Right ventricle myocardium superior (tissue), 1 donor: Measurements from ENCODE around the gene PGGT1B. TPM values are rescaled to one million over a fixed set of nuclear protein-coding genes. Genes with fewer than 3 reads are reported as not detected.

ENCODE experiments used
- ATAC-seq: fragments of 200-7000 bp; cut with Tn5 transposase; one replicate; pipeline ENCODE4 v1.9.1; 2020; ENCODE audit warnings: mild to moderate bottlenecking; ENCODE audit not compliant: poor library complexity
- DNase-seq: peaks from one replicate; pipeline ENCODE4 v3.0.0-alpha.2; 2020
- intact Hi-C: fragments of 100-400 bp; cut with DNase I; formaldehyde crosslinking; loops from one replicate; pipeline ENCODE4 v1.11.2; 2022
- total RNA-seq: library from RNA; stranded (reverse); fragmentation: NEBNext Ultra II Directional; extraction: Animal tissue kit (Norgen Biotek cat#: 25700); gene quantifications from one replicate; pipeline ENCODE4 v1.2.1, GENCODE V29; 2021
- donor health status: DM: no; HTN: yes; CAD: no; lungs with severe emphysema.

Gene PGGT1B
- total RNA-seq, 1 donor from 2014 or later: 23.6 TPM

DNA sequence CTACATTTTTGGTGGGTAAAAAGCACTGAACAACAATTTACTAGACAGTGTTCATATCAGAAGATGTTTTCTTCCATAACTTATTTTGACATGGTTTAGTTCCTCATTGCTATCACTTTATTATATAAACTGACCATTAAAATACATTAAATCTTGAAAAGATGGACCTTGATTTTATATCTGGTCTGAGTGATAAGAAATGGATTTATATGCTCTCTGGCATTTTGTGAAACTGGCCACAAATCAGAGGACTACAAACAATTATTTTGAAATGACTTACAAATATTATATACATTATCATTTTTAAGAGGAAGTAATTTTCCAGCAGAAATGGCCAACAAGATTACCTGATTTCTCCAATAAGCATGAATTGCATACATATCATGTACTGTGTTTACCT is 69.4 kb downstream of the PGGT1B start:
- no peak for ATAC-seq
- DNase-seq: no peak
- intact Hi-C loops: no loop called here

DNA sequence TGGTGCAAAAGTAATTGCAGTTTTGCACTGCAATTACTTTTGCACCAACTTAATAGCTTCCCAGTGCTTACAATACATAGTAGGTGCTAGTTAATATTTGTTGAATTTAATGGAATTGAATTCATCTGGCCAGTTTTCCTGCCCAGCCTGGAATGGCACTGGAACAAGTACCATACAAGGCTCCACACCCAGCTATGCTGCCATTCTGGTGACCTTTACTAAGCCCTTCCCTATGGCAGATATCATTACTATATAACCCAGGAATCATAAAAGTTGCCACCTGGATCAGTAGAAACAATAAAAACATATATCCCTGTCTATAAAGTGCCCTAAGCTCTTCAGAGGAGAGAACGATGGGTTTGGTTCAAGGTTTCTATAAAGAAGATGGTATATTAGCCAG is 70.6 kb downstream of the PGGT1B start:
- ATAC-seq (no peak), DNase-seq (no peak)
- intact Hi-C loops: no loop called here

DNA sequence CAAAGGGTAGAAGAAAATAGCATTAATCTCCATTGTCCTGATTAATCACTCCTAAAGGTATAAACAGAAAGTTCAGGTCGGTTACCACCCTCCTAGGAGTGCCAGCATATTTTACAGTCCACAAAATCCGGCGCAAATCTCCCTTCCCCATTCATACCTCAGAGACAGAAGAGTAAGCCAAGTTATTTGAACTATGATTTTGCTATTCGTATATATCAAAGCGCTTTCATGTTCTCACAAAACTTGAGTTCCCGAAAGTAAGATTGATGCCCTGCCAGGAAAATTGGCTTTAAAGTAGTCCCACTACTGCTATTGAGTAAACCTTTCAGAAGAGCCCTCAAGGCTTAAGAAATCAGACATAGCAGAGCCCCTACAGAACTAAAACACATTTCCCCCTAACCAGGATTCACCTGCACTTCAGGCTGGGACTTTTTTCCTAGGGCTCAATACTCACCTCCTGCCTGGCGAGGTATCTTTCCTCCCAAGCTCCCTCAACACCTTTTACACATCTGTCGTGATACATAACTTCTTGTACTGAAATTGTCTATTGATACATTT is 71.1 kb downstream of the PGGT1B start:
- intact Hi-C loops: no loop called here
- ATAC-seq (no peak), DNase-seq (no peak)

DNA sequence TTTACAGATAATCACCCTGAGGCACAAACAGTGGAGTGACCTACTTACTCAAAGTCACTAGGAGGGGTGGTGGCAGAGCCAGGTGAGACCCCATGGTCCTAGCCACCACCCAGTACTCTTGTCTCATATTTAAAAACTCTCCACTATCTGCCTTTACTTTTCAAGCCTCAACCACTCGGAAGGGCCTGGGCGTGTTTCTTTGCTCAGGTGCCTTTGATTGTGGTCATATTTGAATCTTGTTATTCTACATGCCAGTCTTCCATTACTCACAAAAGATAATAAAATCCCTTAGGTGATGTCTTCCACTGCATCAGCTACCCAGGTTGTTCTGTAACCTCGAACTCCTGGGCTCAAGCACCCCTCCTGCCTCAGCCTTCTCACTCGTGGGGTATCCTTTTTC is 72.3 kb downstream of the PGGT1B start:
- DNase-seq (no peak), ATAC-seq (no peak)
- intact Hi-C loops: no loop called here

DNA sequence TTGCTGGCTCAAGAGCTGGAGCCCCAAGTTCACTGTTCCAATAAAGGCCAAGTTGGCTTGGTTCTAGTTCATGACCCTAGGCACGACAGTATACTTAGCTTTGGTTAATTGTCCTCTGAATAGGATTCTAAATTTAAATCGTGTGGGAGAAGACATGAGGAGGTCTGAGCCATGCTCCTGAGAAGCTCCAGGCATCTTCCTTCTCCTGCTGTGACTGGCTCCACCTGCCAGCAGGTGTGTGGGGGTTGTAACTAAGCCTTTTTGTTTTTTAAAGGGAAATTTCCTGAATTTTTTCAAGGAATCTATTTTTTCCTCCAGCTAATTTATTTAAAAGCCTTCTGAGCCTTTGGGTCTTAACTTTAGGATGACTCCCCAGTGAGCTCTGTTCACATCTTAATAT is 72.8 kb downstream of the PGGT1B start:
- intact Hi-C loops: no loop called here
- no peak for DNase-seq
- no peak for ATAC-seq

DNA sequence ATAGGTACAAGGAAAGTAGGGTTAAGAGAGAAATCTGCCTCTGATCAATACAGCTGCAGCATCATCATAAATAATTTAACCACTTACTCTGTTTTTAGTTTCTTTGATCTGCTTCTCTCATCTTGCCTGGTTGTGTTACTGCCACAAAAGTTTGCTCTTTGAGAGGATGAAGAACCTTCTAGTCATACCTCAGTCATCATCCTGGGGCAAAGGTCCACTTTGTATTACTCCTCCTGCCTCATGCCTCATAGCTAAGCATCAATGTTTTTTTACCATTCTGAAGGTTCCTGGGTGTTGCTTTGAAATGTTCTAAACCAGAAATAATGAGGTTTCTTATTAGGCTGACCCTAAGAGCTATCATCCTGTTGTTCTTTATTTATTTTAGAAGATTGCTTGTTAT is 75.9 kb downstream of the PGGT1B start:
- intact Hi-C loops: no loop called here
- DNase-seq (no peak), ATAC-seq (no peak)

DNA sequence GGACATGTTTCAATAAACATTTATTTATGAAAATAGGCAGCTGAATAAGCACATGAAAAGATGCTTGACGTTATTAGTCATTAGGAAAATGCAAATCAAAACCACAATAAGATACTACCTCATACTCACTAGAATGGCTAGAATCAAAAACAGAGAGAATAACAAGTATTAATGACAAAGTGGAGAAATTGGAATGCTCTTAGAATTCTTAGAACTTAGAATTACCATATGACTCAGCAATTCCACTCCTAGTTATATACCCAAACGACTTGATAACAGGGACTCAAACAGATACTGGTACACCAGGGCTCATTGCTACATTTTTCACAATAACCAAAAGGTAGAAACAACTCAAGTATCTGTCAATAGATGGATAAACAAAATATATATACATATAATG is 77.9 kb downstream of the PGGT1B start:
- intact Hi-C loops: no loop called here
- DNase-seq (no peak), ATAC-seq (no peak)

DNA sequence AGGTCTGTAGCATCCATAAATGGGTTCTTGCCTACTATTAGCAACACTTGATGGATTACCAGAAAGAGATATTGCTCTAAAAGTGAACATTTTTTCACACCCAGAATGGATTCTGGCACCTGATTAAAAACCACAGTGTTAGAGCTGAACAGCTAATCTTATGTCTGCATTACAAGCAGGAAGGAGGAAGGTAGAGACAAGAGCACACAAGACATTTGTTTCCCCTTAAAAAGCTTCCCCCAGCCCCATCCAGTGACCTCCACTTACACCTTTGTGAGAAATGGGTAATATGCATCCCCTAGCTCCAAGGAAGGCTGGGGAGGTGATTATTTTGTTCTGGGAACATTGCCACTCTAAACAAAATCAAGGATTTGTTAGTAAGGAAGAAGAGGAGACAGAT is 80.9 kb downstream of the PGGT1B start:
- ATAC-seq: no peak

DNA sequence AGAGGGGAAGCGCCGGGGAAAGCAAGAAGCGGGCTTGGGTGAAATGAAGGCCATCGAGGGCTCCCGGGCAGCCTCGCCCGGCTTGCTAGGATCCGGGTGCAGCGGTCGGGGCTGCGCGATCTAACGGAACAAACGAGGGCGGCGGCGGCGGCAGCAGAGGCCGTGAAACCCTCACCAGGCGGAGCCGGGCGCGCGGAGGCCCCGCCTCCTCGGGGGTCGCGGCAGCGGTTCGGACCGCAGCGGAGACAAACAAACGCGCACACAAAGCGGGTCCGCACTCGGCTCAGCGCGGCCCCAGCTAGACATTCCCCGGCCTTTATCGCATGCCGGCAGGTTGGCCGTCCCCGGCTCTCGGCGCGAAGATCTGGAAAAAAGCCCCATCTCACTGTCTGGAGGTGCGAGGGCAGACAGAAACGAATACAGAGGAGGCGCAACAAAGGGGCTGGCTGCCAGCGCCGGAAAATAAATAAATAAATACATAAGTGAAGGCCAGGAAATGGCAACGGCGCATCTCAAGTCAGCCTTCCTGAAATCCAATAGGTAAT is 82.4 kb downstream of the PGGT1B start:
- intact Hi-C loops: no loop called here
- peak; percentile 49 for DNase-seq
- peak; percentile 74 for ATAC-seq

More for the DNA sequence above, 80.9 kb downstream of the PGGT1B start:
- DNase-seq: no peak
- intact Hi-C loops: no loop called here

DNA sequence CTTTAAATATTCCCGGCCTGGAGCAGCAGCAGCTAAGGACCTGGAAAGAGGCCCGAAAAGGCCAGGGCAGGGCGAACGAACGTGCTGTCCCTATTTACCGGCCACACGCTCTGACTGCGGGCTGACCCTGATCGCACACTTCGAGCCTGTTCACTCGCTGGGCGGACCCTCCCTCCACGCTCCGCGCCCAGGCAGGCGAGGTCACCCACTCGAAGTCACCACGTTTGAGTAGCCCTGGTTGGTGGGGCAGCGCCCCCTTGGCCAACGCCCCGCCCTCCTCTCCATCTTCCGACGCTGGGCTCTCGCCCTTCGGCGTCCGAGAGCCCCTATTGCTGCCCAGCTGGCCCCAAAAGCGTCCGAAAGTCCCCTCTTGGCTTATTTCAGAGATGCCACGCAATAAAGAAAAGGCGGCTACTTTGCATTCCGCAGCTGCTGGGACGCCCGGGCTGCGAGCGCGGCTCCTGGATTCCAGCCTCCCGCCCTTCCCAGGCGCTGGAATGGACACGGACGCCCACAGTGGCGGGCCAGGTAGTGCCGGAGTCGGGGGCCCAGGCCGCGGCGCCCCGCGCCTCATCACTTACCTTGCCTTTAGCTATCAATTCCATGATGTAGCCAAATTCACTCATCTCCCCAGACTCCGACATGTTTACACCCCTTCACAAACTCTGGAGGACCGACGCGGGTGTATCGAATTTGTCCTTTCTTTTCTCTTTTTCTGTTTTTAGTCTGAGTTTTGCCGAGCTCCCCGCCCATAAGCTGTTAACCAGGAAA is 83.1 kb downstream of the PGGT1B start:
- intact Hi-C loops: no loop called here
- ATAC-seq: peak; percentile 73
- peak; percentile 45 for DNase-seq

DNA sequence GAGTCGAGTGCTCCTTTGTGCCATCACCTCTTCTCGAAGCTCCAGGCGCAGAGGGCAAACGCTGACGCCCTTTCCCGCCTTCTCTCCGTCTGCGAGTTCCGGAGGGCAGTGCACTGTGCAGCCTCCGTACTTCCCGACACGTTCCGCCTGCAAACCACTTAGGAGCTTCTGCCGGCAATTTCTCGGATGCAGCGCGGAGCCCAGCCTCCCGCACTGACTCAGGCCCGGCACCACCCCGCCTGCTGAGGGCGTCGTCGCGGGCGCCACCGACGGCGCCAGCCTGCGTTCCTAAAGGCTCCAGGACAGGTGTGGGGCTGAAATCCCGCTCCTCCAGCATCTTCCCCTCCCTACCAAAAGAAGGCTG is 83.7 kb downstream of the PGGT1B start:
- ATAC-seq (peak; percentile 38), DNase-seq (peak; percentile 44)
- intact Hi-C loops: no loop called here

DNA sequence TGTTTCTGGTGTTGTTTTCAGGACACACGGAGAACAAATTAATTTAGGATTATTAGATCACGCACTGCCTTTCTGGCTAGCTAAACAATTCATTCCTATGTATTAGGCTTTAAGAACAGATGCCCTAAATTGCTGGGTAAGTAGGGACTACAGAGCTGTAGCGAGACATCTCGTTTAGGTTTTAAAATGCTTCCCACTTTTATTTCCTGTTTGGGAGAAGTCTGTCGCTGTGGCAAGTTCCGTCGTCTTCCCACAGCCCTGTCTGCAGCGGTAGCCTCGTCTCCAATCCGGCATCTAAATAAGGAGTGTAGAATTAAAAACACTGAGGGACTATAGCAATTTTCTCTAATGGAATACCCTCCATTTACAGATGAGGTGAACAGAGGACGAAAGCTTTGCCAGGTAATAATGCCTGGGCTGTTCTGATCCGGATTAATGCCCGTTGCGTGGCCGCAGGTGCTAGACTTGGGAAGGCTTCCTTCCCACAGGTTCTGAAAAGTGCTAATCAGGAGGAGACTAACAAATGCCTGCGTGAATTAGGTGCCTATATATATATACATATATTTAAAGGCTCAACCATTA is 91.7 kb downstream of the PGGT1B start:
- ATAC-seq (no peak), DNase-seq (no peak)
- intact Hi-C loops: no loop called here

DNA sequence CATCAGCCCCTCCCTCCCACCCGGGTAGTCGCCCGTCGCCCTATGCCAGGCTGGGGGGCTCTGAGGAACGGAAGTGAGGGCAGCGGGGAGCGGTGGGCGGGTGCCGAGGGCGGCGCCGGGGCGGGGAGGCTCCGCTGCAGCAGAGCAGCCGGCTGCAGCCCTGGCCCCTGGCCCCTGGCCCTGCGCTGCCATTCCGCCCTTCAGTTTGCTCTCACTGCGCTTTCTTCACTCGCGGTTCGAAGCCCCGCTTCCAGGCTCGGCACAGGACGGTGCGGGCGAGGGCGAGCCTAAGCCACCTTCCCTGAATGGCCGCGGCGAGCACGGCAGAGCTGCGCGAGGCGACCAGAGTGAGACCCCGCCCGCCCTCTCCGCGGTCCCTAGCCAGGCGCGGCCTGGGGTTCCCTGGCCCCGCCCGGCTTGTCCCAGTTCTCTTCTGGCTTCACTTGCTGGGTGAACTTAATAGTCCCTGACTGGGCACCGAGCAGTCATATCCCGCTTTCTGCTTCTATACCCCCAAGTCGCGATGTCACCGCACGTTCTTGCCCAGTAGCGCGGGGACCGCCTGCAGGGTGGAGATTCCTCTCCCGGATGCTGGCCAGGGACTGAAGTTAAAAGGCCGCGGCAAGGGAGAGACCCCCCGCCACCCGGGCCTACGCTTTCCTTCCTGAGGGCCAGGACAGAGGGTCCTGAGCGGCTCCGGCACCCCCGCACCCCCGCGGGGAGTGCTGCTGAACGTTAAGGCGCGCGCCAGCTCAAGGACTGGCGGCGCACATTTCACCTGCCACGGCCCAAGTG is 92.3 kb downstream of the PGGT1B start:
- intact Hi-C loops: no loop called here
- peak; percentile 81 for ATAC-seq
- DNase-seq: peak; percentile 45

DNA sequence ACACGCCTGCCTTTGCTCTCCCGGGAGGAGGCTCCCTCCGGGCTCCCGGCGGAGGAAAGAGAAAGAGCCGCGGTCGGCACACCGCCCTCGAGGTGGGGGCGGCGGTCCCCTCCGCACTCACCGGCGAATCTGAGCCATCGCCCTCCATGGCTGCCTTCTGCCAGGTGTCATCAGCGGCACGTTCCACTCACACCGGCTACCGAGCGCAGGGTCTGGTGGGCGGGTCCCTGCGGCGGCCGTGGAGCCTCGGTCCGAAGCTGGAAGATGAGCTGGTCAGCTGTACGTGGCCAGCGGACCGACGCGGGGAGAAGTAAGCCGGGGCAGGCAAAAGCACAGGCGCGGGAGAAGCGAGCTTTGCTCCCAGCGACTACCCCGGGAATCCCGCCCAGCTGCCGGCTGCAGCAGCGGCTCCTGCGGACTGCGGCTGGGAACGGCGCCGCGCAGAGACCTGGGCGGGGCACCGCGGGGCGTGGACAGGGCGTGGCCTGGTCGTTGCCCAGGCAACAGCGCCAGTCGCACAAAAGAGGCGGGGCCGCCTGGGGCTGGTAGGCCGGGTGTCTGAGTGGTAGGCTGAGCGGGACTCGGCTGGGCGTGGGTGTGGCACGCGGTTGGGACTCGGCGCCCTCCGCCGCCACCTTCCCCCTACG is 93.1 kb downstream of the PGGT1B start, which contains the start of gene TRIM36:
TSS of gene TRIM36 (minus strand) at position 422 of the 647 bp plus-strand sequence. CDS start at position 148, 274 bp downstream.
- DNase-seq: peak; percentile 95
- intact Hi-C loops: no loop called here
- peak; percentile 99 for ATAC-seq

DNA sequence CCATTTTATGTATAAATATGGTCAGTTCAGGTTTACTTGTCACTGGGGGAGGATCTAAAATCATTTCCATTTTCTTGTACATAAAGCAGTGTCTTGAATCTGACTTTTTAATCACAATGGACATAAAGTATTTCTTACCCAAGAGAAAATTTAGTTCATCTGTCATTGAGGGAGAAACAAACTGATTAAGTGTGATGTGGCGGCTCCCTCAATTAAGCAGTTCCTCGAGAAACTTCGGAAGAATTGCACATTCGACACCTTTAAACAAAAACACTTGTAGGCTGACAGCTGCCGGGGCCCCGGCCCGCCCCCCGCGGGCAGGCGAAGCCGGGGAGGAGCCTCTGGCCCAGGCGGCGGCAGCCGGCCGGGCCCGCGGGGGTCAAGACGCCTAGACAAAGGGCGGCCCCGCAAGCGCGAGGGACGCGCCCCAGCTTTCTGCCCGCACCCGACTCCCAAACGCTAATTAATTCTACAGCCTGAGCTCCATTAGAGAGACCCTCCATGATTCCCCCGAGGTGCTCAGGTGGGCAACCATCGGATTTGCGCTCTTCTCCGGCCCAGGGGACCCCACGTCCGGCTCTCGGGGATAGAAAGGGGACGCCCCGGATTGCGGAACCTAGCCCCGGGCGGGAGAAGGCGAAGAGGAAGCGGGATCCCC is 93.7 kb downstream of the PGGT1B start:
- ATAC-seq: peak; percentile 25
- intact Hi-C loops: no loop called here
- peak; percentile 44 for DNase-seq

DNA sequence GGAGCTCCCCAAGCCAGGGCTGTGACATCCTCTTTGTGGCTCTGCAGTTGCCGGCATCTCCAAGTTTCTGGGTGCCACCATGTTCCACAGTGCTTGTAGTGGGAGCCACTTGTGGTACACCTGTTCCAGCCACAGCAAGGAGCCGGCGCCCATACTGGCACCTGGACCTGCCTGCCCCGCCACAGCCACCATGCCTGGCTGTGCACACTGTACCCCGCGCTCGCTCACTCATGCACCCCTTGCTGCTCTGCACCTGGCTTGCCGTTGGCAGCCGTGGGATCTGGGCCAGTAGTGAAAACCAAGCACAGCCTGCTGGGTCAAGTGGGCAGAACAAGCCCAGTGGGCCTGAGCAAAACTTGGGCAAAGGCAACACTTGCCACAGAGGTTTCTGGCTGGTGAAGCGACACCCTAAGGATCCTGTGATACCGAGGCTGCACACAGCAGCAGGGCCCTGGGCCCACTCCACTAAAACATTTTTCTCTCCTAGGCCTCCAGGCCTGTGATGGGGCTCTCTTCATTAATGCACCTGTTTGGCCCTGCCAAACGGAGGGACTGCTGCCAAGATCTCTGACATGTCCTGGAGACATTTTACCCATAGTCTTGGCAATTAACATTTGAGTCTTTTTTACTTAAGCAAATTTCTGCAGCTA is 95.8 kb downstream of the PGGT1B start:
- DNase-seq (no peak), ATAC-seq (no peak)
- intact Hi-C loops: no loop called here

DNA sequence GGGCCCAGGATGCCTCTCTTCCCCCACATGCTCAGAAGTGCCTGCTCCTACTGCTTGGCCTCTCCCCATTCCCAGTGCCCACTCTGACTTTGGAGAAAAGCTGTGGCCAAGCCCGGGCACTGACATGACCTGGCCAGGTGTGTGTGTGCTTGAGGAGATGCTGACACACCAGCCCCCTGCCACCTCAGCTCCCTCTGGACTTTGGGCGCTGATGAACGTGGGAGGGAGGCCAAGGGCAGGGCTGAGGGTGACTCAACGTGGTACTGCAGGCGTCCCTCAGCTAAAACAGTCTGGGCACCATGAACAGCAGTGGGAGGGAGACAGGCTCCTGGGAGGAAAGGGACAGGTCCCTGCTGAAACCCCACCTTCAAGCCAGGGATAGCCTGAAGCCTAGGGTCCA is 96.9 kb downstream of the PGGT1B start:
- intact Hi-C loops: no loop called here
- no peak for ATAC-seq

DNA sequence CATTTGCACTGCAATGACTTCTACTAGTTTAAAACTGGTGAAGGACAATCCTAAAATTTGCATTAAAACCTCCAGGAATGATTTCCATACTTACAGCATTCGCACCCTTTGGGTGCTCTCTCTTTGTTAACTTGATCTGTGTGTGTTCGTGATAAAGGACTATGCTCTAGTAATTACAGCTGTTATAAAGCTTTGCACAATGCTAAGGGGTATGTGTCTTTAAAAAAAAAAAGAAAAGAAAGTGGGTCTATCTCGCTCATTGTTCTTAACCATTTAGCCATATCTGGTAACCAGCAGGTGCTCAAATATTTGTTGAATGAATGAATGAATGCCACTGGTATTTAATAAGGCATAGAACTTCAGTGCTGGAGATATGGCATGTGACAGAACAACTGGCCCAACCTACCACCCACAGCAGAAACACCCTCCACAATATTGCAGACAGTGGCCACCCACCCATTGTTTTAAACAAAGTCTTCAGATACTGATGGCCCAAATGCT is 101.7 kb downstream of the PGGT1B start:
- ATAC-seq (no peak), DNase-seq (no peak)
- intact Hi-C loops: no loop called here

More for the DNA sequence above, 96.9 kb downstream of the PGGT1B start:
- peak; percentile 34 for DNase-seq
